Stimulated activated CD8-positive, alpha-beta memory T cell treated with anti-CD3 and anti-CD28 coated beads, Interleukin-7, amount 100 ng/mL, for 4 hours (primary cell): ENCODE measurements around the gene CHAF1B.

ENCODE experiments used
- DNase-seq, 2 donors: peaks; one replicate each; pipeline ENCODE4 v3.0.0-alpha.2; 2020; ENCODE audit warnings: low read depth in 2 of 2

Gene CHAF1B

GRCh38 chr21:36463204-36463603 is 78.0 kb downstream of the CHAF1B start:
- no peak for DNase-seq

GRCh38 chr21:36463991-36464390 is 78.8 kb downstream of the CHAF1B start:
- no peak for DNase-seq

GRCh38 chr21:36464590-36464989 is 79.4 kb downstream of the CHAF1B start:
- no peak for DNase-seq

GRCh38 chr21:36465478-36465877 is 80.3 kb downstream of the CHAF1B start:
- DNase-seq, result no peak

GRCh38 chr21:36466061-36466511 is 80.9 kb downstream of the CHAF1B start:
- DNase-seq, result no peak
